ENCODE data around the gene OSBPL6.

Gene OSBPL6

GRCh38 chr2:178359192-178359912 is 165.0 kb downstream of the OSBPL6 start:
- Histone ChIP-seq H3K4me3 (ENCODE audit: low read length) (no peak overlapping the region), H3K4me1 (ENCODE audit: control insufficient read depth, insufficient read depth, low read length) (no peaks in the 10 kb centered on the region), H3K9me3 (ENCODE audit: control insufficient read depth, low read length) (no peaks in the 10 kb centered on the region), H3K36me3 (ENCODE audit: control insufficient read depth, insufficient read depth, low read length) (no peaks in the 10 kb centered on the region), H3K9ac (ENCODE audit: low read length) (no peak overlapping the region), H3K27me3 (ENCODE audit: control insufficient read depth, insufficient read depth, low read length) (no peaks in the 10 kb centered on the region)

- no peaks in the 10 kb centered on the region for H3K4me1 ChIP-seq (ENCODE audit: control insufficient read depth, insufficient read depth, low read length)
- no peaks in the 10 kb centered on the region for H3K27me3 ChIP-seq (ENCODE audit: control insufficient read depth, insufficient read depth, low read length)
- no peaks in the 10 kb centered on the region for H3K36me3 ChIP-seq (ENCODE audit: control insufficient read depth, insufficient read depth, low read length)
- no peaks in the 10 kb centered on the region for H3K9me3 ChIP-seq (ENCODE audit: control insufficient read depth, low read length)
- no peak overlapping the region for H3K9ac ChIP-seq (ENCODE audit: low read length)
- no peak overlapping the region for H3K4me3 ChIP-seq (ENCODE audit: low read length)
Observed at GRCh38 chr2:178361588-178361987, 167.3 kb downstream of the OSBPL6 start.

GRCh38 chr2:178363252-178363651 is 168.9 kb downstream of the OSBPL6 start:
- H3K27me3 ChIP-seq (ENCODE audit: control insufficient read depth, insufficient read depth, low read length): no peaks in the 10 kb centered on the region
- H3K4me3 ChIP-seq (ENCODE audit: low read length): no peak overlapping the region
- no peaks in the 10 kb centered on the region for H3K4me1 ChIP-seq (ENCODE audit: control insufficient read depth, insufficient read depth, low read length)
- H3K9ac ChIP-seq (ENCODE audit: low read length): no peak overlapping the region
- H3K9me3 ChIP-seq (ENCODE audit: control insufficient read depth, low read length): no peaks in the 10 kb centered on the region
- H3K36me3 ChIP-seq (ENCODE audit: control insufficient read depth, insufficient read depth, low read length): no peaks in the 10 kb centered on the region

GRCh38 chr2:178365116-178365515 is 170.8 kb downstream of the OSBPL6 start:
- Histone ChIP-seq H3K4me3 (ENCODE audit: low read length) (no peak overlapping the region), H3K36me3 (ENCODE audit: control insufficient read depth, insufficient read depth, low read length) (no peaks in the 10 kb centered on the region), H3K9ac (ENCODE audit: low read length) (no peak overlapping the region), H3K27me3 (ENCODE audit: control insufficient read depth, insufficient read depth, low read length) (no peaks in the 10 kb centered on the region), H3K9me3 (ENCODE audit: control insufficient read depth, low read length) (no peaks in the 10 kb centered on the region), H3K4me1 (ENCODE audit: control insufficient read depth, insufficient read depth, low read length) (no peaks in the 10 kb centered on the region)

- Histone ChIP-seq H3K9ac (ENCODE audit: low read length) (no peak overlapping the region), H3K4me3 (ENCODE audit: low read length) (no peak overlapping the region), H3K36me3 (ENCODE audit: control insufficient read depth, insufficient read depth, low read length) (no peaks in the 10 kb centered on the region)
Observed at GRCh38 chr2:178366412-178366811, 172.1 kb downstream of the OSBPL6 start.

GRCh38 chr2:178367344-178367743 is 173.0 kb downstream of the OSBPL6 start:
- Histone ChIP-seq H3K9me3 (ENCODE audit: control insufficient read depth, low read length) (no peaks in the 10 kb centered on the region), H3K9ac (ENCODE audit: low read length) (no peak overlapping the region), H3K27me3 (ENCODE audit: control insufficient read depth, insufficient read depth, low read length) (no peaks in the 10 kb centered on the region), H3K4me3 (ENCODE audit: low read length) (no peak overlapping the region), H3K4me1 (ENCODE audit: control insufficient read depth, insufficient read depth, low read length) (no peaks in the 10 kb centered on the region), H3K36me3 (ENCODE audit: control insufficient read depth, insufficient read depth, low read length) (no peaks in the 10 kb centered on the region)

More at GRCh38 chr2:178366412-178366811, 172.1 kb downstream of the OSBPL6 start:
- Histone ChIP-seq H3K9me3 (ENCODE audit: control insufficient read depth, low read length) (no peaks in the 10 kb centered on the region), H3K4me1 (ENCODE audit: control insufficient read depth, insufficient read depth, low read length) (no peaks in the 10 kb centered on the region), H3K27me3 (ENCODE audit: control insufficient read depth, insufficient read depth, low read length) (no peaks in the 10 kb centered on the region)

- H3K4me3 ChIP-seq (ENCODE audit: low read length): no peak overlapping the region
- H3K9me3 ChIP-seq (ENCODE audit: control insufficient read depth, low read length): no peaks in the 10 kb centered on the region
- no peaks in the 10 kb centered on the region for H3K36me3 ChIP-seq (ENCODE audit: control insufficient read depth, insufficient read depth, low read length)
- H3K4me1 ChIP-seq (ENCODE audit: control insufficient read depth, insufficient read depth, low read length): no peaks in the 10 kb centered on the region
- no peak overlapping the region for H3K9ac ChIP-seq (ENCODE audit: low read length)
- no peaks in the 10 kb centered on the region for H3K27me3 ChIP-seq (ENCODE audit: control insufficient read depth, insufficient read depth, low read length)
Observed at GRCh38 chr2:178374865-178375264, 180.6 kb downstream of the OSBPL6 start.

- Histone ChIP-seq H3K4me1 (ENCODE audit: control insufficient read depth, insufficient read depth, low read length) (no peaks in the 10 kb centered on the region), H3K4me3 (ENCODE audit: low read length) (no peak overlapping the region), H3K36me3 (ENCODE audit: control insufficient read depth, insufficient read depth, low read length) (no peaks in the 10 kb centered on the region), H3K9me3 (ENCODE audit: control insufficient read depth, low read length) (no peaks in the 10 kb centered on the region), H3K9ac (ENCODE audit: low read length) (no peak overlapping the region), H3K27me3 (ENCODE audit: control insufficient read depth, insufficient read depth, low read length) (no peaks in the 10 kb centered on the region)
Observed at GRCh38 chr2:178377046-178377445, 182.7 kb downstream of the OSBPL6 start.

- H3K27me3 ChIP-seq (ENCODE audit: control insufficient read depth, insufficient read depth, low read length): no peaks in the 10 kb centered on the region
- no peaks in the 10 kb centered on the region for H3K9me3 ChIP-seq (ENCODE audit: control insufficient read depth, low read length)
- no peaks in the 10 kb centered on the region for H3K36me3 ChIP-seq (ENCODE audit: control insufficient read depth, insufficient read depth, low read length)
Observed at GRCh38 chr2:178379162-178380004, 185.1 kb downstream of the OSBPL6 start.

GRCh38 chr2:178380763-178381162 is 186.5 kb downstream of the OSBPL6 start:
- Histone ChIP-seq H3K36me3 (ENCODE audit: control insufficient read depth, insufficient read depth, low read length) (no peaks in the 10 kb centered on the region), H3K4me3 (ENCODE audit: low read length) (no peak overlapping the region), H3K4me1 (ENCODE audit: control insufficient read depth, insufficient read depth, low read length) (no peaks in the 10 kb centered on the region), H3K9ac (ENCODE audit: low read length) (no peak overlapping the region), H3K9me3 (ENCODE audit: control insufficient read depth, low read length) (no peaks in the 10 kb centered on the region), H3K27me3 (ENCODE audit: control insufficient read depth, insufficient read depth, low read length) (no peaks in the 10 kb centered on the region)

More at GRCh38 chr2:178379162-178380004, 185.1 kb downstream of the OSBPL6 start:
- no peaks in the 10 kb centered on the region for H3K4me1 ChIP-seq (ENCODE audit: control insufficient read depth, insufficient read depth, low read length)
- no peak overlapping the region for H3K4me3 ChIP-seq (ENCODE audit: low read length)
- no peak overlapping the region for H3K9ac ChIP-seq (ENCODE audit: low read length)

GRCh38 chr2:178383718-178384117 is 189.4 kb downstream of the OSBPL6 start:
- Histone ChIP-seq H3K4me1 (ENCODE audit: control insufficient read depth, insufficient read depth, low read length) (no peaks in the 10 kb centered on the region), H3K9me3 (ENCODE audit: control insufficient read depth, low read length) (no peaks in the 10 kb centered on the region), H3K36me3 (ENCODE audit: control insufficient read depth, insufficient read depth, low read length) (no peaks in the 10 kb centered on the region), H3K9ac (ENCODE audit: low read length) (no peak overlapping the region), H3K27me3 (ENCODE audit: control insufficient read depth, insufficient read depth, low read length) (no peaks in the 10 kb centered on the region), H3K4me3 (ENCODE audit: low read length) (no peak overlapping the region)

- H3K4me1 ChIP-seq (ENCODE audit: control insufficient read depth, insufficient read depth, low read length): no peaks in the 10 kb centered on the region
- H3K27me3 ChIP-seq (ENCODE audit: control insufficient read depth, insufficient read depth, low read length): no peaks in the 10 kb centered on the region
- H3K9me3 ChIP-seq (ENCODE audit: control insufficient read depth, low read length): no peaks in the 10 kb centered on the region
- H3K36me3 ChIP-seq (ENCODE audit: control insufficient read depth, insufficient read depth, low read length): no peaks in the 10 kb centered on the region
- H3K9ac ChIP-seq (ENCODE audit: low read length): no peak overlapping the region
- H3K4me3 ChIP-seq (ENCODE audit: low read length): no peak overlapping the region
Observed at GRCh38 chr2:178385595-178386148, 191.4 kb downstream of the OSBPL6 start.
